HCT116 (cell line): ENCODE results near the gene PCDH15. TPM values are rescaled to one million over a fixed set of nuclear protein-coding genes. Genes with fewer than 3 reads are reported as not detected.

Experiments used
- ATAC-seq: fragments of 200-7000 bp; cut with Tn5 transposase; 2 replicates; pipeline ENCODE4 v1.9.1; 2020; ENCODE audit warnings: mild to moderate bottlenecking, moderate library complexity
- BruUV-seq: library from RNA; stranded (reverse); fragments of 400-500 nt; replicated peaks from 2 replicates; lab custom pipeline; 2021; lab: Mats Ljungman, UMichigan
- CTCF ChIA-PET: fragments of 300-600 bp; sonication (Branson Sonifier 250); formaldehyde crosslinking; loops from one replicate; lab custom pipeline; 2021; ENCODE audit warnings: antibody characterized with exemption; lab: Charles Lee
- POLR2A ChIA-PET: fragments of 300-600, 350-600 bp; sonication (Branson Sonifier 250); formaldehyde crosslinking; loops from one replicate; lab custom pipeline; 2021; ENCODE audit warnings: antibody characterized with exemption; lab: Charles Lee
- RAD21 ChIA-PET, 2 experiments: fragments of 300-600 bp; sonication (Branson Sonifier 250); formaldehyde crosslinking; loops; one replicate each; lab custom pipeline; 2023; ENCODE audit warnings: low total read pairs in 2 of 2; ENCODE audit not compliant: uncharacterized antibody in 2 of 2, unreplicated experiment in 2 of 2, low non-redundant PET in 1 of 2; lab: Charles Lee
- DNase-seq: peaks from one replicate; pipeline ENCODE4 v3.0.0-alpha.2; 2010; ENCODE audit warnings: low read depth, low spot score
- H2AFZ ChIP-seq: fragments of 200-600 bp; shearing (Covaris generic), sonication (generic); 2 replicates; pipeline ENCODE4 v1.6.1; 2017; ENCODE audit warnings: low read depth, mixed run types, mixed read lengths, antibody characterized with exemption, low read length; ENCODE audit not compliant: poor library complexity, severe bottlenecking
- H3K27ac ChIP-seq: 2 replicates; pipeline ENCODE4 v1.5.1; 2012; ENCODE audit warnings: low read depth, low read length
- H3K27me3 ChIP-seq: fragments of 200-600 bp; sonication (generic); 2 replicates; pipeline ENCODE4 v1.6.1; 2016; ENCODE audit warnings: mixed run types, low read length, mixed read lengths; ENCODE audit not compliant: insufficient read depth
- H3K36me3 ChIP-seq, 2 experiments: fragments of 200-500 bp in 1 of 2; fragments of 200-600 bp in 1 of 2; sonication (Bioruptor generic) in 1 of 2; sonication (generic) in 1 of 2; 2 replicates each; pipeline versions ENCODE4 v1.5.1 to v1.6.1; 2014 to 2016; ENCODE audit warnings: low read length in 2 of 2, inconsistent platforms in 1 of 2, mixed read lengths in 1 of 2, mixed run types in 1 of 2; ENCODE audit not compliant: insufficient read depth in 2 of 2, control insufficient read depth in 1 of 2
- H3K4me1 ChIP-seq, 2 experiments: fragments of 200-600 bp in 1 of 2; sonication (generic) in 1 of 2; 2 replicates each; pipeline versions ENCODE4 v1.5.1 to v1.6.1; 2012 to 2017; ENCODE audit warnings: low read length in 2 of 2, inconsistent platforms in 1 of 2, mild to moderate bottlenecking in 1 of 2, mixed read lengths in 1 of 2, mixed run types in 1 of 2, moderate library complexity in 1 of 2; ENCODE audit not compliant: insufficient read depth in 2 of 2, control insufficient read depth in 1 of 2
- H3K4me2 ChIP-seq: fragments of 200-600 bp; sonication (generic); 2 replicates; pipeline ENCODE4 v1.6.1; 2017; ENCODE audit warnings: mixed run types, low read length, mixed read lengths
- H3K4me3 ChIP-seq, 2 experiments: fragments of 200-600 bp in 1 of 2; sonication (generic) in 1 of 2; replicated peaks in 1 of 2; 2 replicates each; pipeline ENCODE4 v1.5.1; 2011 to 2016; ENCODE audit warnings: low read length in 2 of 2, control low read depth in 1 of 2, low read depth in 1 of 2, mild to moderate bottlenecking in 1 of 2, mixed read lengths in 1 of 2, mixed run types in 1 of 2
- H3K79me2 ChIP-seq: fragments of 200-600 bp; sonication (generic); 2 replicates; pipeline ENCODE4 v1.6.1; 2017; ENCODE audit warnings: mild to moderate bottlenecking, mixed run types, low read length, moderate library complexity, mixed read lengths; ENCODE audit not compliant: insufficient read depth
- H3K9ac ChIP-seq: fragments of 200-600 bp; sonication (generic); 2 replicates; pipeline ENCODE4 v1.6.1; 2016; ENCODE audit warnings: low read length, mixed read lengths
- H3K9me2 ChIP-seq: fragments of 200-600 bp; sonication (generic), shearing (Covaris generic); 2 replicates; pipeline ENCODE4 v1.6.1; 2017; ENCODE audit warnings: mixed run types, mild to moderate bottlenecking, moderate library complexity; ENCODE audit not compliant: insufficient read depth
- H3K9me3 ChIP-seq, 2 experiments: fragments of 200-500 bp in 1 of 2; fragments of 200-600 bp in 1 of 2; sonication (Bioruptor generic) in 1 of 2; sonication (generic) in 1 of 2; 2 replicates each; pipeline ENCODE4 v1.6.1; 2014 to 2017; ENCODE audit warnings: low read length in 2 of 2, mixed read lengths in 2 of 2, inconsistent platforms in 1 of 2, low read depth in 1 of 2, mild to moderate bottlenecking in 1 of 2, mixed run types in 1 of 2, moderate library complexity in 1 of 2; ENCODE audit not compliant: control insufficient read depth in 1 of 2, insufficient read depth in 1 of 2
- H4K20me1 ChIP-seq: fragments of 200-600 bp; sonication (generic), shearing (Covaris generic); 2 replicates; pipeline ENCODE4 v1.6.1; 2017; ENCODE audit warnings: mixed run types, mild to moderate bottlenecking, moderate library complexity; ENCODE audit not compliant: insufficient read depth
- EGR1 ChIP-seq: IDR thresholded peaks from 2 replicates; pipeline ENCODE4 v1.6.1; 2012; ENCODE audit warnings: low read depth
- EZH2phosphoT487 ChIP-seq: fragments of 200-600 bp; IDR thresholded peaks from 2 replicates; pipeline ENCODE4 v1.6.1; 2018; ENCODE audit warnings: antibody characterized with exemption, borderline replicate concordance
- FOSL1 ChIP-seq: IDR thresholded peaks from 2 replicates; pipeline ENCODE4 v1.6.1; 2012; ENCODE audit warnings: low read depth
- JUND ChIP-seq: IDR thresholded peaks from 2 replicates; pipeline ENCODE4 v1.6.1; 2012
- POLR2AphosphoS5 ChIP-seq: IDR thresholded peaks from 2 replicates; pipeline ENCODE4 v1.6.1; 2011; ENCODE audit warnings: mild to moderate bottlenecking, low read depth, low read length, moderate library complexity
- RAD21 ChIP-seq: IDR thresholded peaks from 2 replicates; pipeline ENCODE4 v1.6.1; 2012; ENCODE audit warnings: low read depth, mild to moderate bottlenecking
- ZNF274 ChIP-seq: fragments of 200-500 bp; sonication (Bioruptor generic); IDR thresholded peaks from 2 replicates; pipeline ENCODE4 v1.6.1; 2014; ENCODE audit warnings: mild to moderate bottlenecking, low read depth, low read length, inconsistent platforms
- intact Hi-C: fragments of 100-400 bp; cut with micrococcal nuclease; formaldehyde crosslinking; loops from 2 replicates; pipeline ENCODE4 v1.10.0; 2022
- total RNA-seq: library from RNA; stranded (reverse); gene quantifications from one replicate; pipeline ENCODE4 v1.2.1, GENCODE V29; 2021; ENCODE audit not compliant: unreplicated experiment

PCDH15 gene
- total RNA-seq, 1 experiment from 2014 or later = not detected

GRCh38 chr10:54487743-54488142 lies 313.3 kb downstream of the PCDH15 start:
- Histone ChIP-seq H3K79me2 (no peaks in the 10 kb centered on the region), H4K20me1 (no peaks in the 10 kb centered on the region; the same call in 1 of the 2 replicates), H2AFZ (no peak overlapping the region), H3K4me1 (no peaks in the 10 kb centered on the region), H3K36me3 (no peaks in the 10 kb centered on the region), H3K27ac (no peak overlapping the region), H3K4me2 (no peak overlapping the region), H3K4me3 (no peak overlapping the region), H3K9me2 (no peaks in the 10 kb centered on the region), H3K9ac (no peak overlapping the region), H3K9me3 (peaks cover 9 to 11% of the 10 kb centered on the region in 2 experiments; a peak in 2 of 4 replicates), H3K27me3 (no peaks in the 10 kb centered on the region)
- ChIA-PET POLR2A (no interaction called here), CTCF (no interaction called here), RAD21 (no interaction called here)
- DNase-seq = no peak
- no peak for TF ChIP-seq FOSL1
- TF ChIP-seq EGR1 = no peak
- TF ChIP-seq RAD21 = no peak
- ATAC-seq = no peak
- intact Hi-C loops = no loop called here
- BruUV-seq = no TSS peak

- intact Hi-C loops = no loop called here
- no peak for ATAC-seq
- POLR2A ChIA-PET = no interaction called here
- Histone ChIP-seq H3K9me3 (peaks cover 5 to 14% of the 10 kb centered on the region in 2 experiments; a peak in 2 of 4 replicates), H3K4me2 (no peak overlapping the region), H3K27ac (no peak overlapping the region), H2AFZ (no peak overlapping the region), H3K4me3 (no peak overlapping the region), H3K79me2 (no peaks in the 10 kb centered on the region), H3K36me3 (no peaks in the 10 kb centered on the region; a peak in 1 of 4 replicates), H4K20me1 (no peaks in the 10 kb centered on the region), H3K9ac (no peak overlapping the region), H3K9me2 (no peaks in the 10 kb centered on the region), H3K4me1 (no peaks in the 10 kb centered on the region), H3K27me3 (no peaks in the 10 kb centered on the region)
- RAD21 ChIA-PET = no interaction called here
- BruUV-seq = no TSS peak
- CTCF ChIA-PET = no interaction called here
- no peak for TF ChIP-seq RAD21
- no peak for DNase-seq
Measured at GRCh38 chr10:54485971-54486370, 315.1 kb downstream of the PCDH15 start.

- Histone ChIP-seq H3K4me3 (no peak overlapping the region), H3K9ac (no peak overlapping the region), H4K20me1 (no peaks in the 10 kb centered on the region), H3K36me3 (no peaks in the 10 kb centered on the region; a peak in 1 of 4 replicates), H3K27me3 (no peaks in the 10 kb centered on the region), H3K27ac (no peak overlapping the region), H3K4me1 (no peaks in the 10 kb centered on the region), H3K4me2 (no peak overlapping the region), H3K9me3 (peaks cover 5 to 11% of the 10 kb centered on the region in 2 experiments; a peak in 2 of 4 replicates), H3K9me2 (no peaks in the 10 kb centered on the region), H2AFZ (no peak overlapping the region), H3K79me2 (no peaks in the 10 kb centered on the region)
- POLR2A ChIA-PET = no interaction called here
- TF ChIP-seq ZNF274 = no peak
- no peak for TF ChIP-seq FOSL1
- no peak for TF ChIP-seq JUND
- no peak for TF ChIP-seq EZH2phosphoT487
- no peak for TF ChIP-seq POLR2AphosphoS5
- BruUV-seq = no TSS peak
- DNase-seq (no peak), ATAC-seq (no peak)
- RAD21 ChIA-PET = no interaction called here
- CTCF ChIA-PET = no interaction called here
- intact Hi-C loops = no loop called here
Measured at GRCh38 chr10:54484186-54484585, 316.8 kb downstream of the PCDH15 start.
